Measurements from ENCODE around the gene MANF.

The MANF gene

DNA sequence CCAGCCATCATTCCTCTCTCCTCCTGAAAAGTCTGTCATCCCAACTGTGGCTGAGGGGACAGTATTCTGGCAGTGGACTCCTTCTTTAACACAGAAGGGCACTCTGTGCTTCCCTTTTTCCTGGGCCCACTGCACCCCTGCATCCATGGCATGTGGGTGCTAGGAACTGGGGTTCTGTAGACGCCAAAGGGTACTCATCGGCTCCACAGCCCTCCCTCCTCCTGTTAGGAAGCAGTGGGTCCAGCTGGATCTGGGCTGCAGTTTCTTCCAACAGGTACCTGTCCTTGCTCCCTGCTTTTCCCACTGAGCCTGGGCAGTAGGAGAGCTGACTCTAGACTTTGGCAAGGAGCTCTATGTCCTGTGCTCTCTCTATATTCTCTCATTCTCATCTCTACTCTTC is 6.4 kb upstream of the MANF start:
- ChIA-PET CTCF (interaction anchor here (0.9 kb wide), 1 partner anchor 120 kb away, joined by 3 read pairs; no protein-coding TSS in a partner anchor), POLR2A (no interaction called here)
- no peak for DNase-seq (ENCODE audit: extremely low spot score)
- TF ChIP-seq, protein P1, sequence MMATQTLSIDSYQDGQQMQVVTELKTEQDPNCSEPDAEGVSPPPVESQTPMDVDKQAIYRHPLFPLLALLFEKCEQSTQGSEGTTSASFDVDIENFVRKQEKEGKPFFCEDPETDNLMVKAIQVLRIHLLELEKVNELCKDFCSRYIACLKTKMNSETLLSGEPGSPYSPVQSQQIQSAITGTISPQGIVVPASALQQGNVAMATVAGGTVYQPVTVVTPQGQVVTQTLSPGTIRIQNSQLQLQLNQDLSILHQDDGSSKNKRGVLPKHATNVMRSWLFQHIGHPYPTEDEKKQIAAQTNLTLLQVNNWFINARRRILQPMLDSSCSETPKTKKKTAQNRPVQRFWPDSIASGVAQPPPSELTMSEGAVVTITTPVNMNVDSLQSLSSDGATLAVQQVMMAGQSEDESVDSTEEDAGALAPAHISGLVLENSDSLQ (IDR thresholded peaks at IDR 0.05): no peak
- no peak for TF ChIP-seq BHLHE40 (IDR thresholded peaks at IDR 0.05; ENCODE audit: borderline replicate concordance)
- TF ChIP-seq CTBP1 (IDR thresholded peaks at IDR 0.05; ENCODE audit: borderline replicate concordance): no peak
- TF ChIP-seq TARDBP (IDR thresholded peaks at IDR 0.05): no peak
- no peak for TF ChIP-seq FOXM1 (IDR thresholded peaks at IDR 0.05; ENCODE audit: borderline replicate concordance)
- no peak for TF ChIP-seq ELF4 (IDR thresholded peaks at IDR 0.05)
- TF ChIP-seq ARNT (IDR thresholded peaks at IDR 0.05): no peak
- TF ChIP-seq ZNF384 (IDR thresholded peaks at IDR 0.05): no peak
- no peak for TF ChIP-seq HDGF (IDR thresholded peaks at IDR 0.05; ENCODE audit: borderline replicate concordance)
- TF ChIP-seq SUZ12 (IDR thresholded peaks at IDR 0.05): no peak
- TF ChIP-seq SP1 (IDR thresholded peaks at IDR 0.05): no peak
- TF ChIP-seq LEF1 (IDR thresholded peaks at IDR 0.05; ENCODE audit: borderline replicate concordance): no peak
- no peak for TF ChIP-seq FOXA1 (IDR thresholded peaks at IDR 0.05)
- TF ChIP-seq NFRKB (IDR thresholded peaks at IDR 0.05): no peak
- no peak for TF ChIP-seq L3MBTL2 (conservative IDR thresholded peaks at IDR 0.05)
- no peak for TF ChIP-seq FOXK2 (IDR thresholded peaks at IDR 0.05)

DNA sequence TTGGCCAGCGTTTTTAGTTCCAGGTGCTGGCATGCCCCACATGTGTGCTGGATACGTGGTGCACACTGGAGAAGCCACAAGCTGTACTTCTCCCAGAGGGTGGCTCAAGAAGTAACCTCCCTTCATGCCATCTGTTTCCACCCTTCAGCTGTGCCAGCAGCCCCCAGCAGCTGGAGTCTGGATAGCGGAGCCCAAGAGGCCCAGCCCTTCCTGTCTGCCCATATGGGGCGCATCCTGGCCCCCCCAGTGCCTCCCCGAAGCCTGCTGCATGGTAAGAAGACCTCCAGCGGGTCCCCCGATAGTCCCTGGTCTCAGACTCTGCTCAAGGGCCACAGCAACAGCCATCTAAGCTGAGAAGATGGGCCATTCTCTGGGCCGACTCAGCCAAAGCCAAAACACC is 5.8 kb upstream of the MANF start:
- no peak for DNase-seq (ENCODE audit: extremely low spot score)
- TF ChIP-seq, protein P1 (IDR thresholded peaks at IDR 0.05): no peak
- TF ChIP-seq ARNT (IDR thresholded peaks at IDR 0.05) (no peak), LEF1 (IDR thresholded peaks at IDR 0.05; ENCODE audit: borderline replicate concordance) (no peak), NFRKB (IDR thresholded peaks at IDR 0.05) (no peak), L3MBTL2 (conservative IDR thresholded peaks at IDR 0.05) (no peak), FOXM1 (IDR thresholded peaks at IDR 0.05; ENCODE audit: borderline replicate concordance) (no peak), CTBP1 (IDR thresholded peaks at IDR 0.05; ENCODE audit: borderline replicate concordance) (no peak), ELF4 (IDR thresholded peaks at IDR 0.05) (no peak), SP1 (IDR thresholded peaks at IDR 0.05) (no peak), FOXK2 (IDR thresholded peaks at IDR 0.05) (no peak), ZNF384 (IDR thresholded peaks at IDR 0.05) (no peak), SUZ12 (IDR thresholded peaks at IDR 0.05) (no peak), BHLHE40 (IDR thresholded peaks at IDR 0.05; ENCODE audit: borderline replicate concordance) (no peak), FOXA1 (IDR thresholded peaks at IDR 0.05) (no peak), HDGF (IDR thresholded peaks at IDR 0.05; ENCODE audit: borderline replicate concordance) (no peak)
- CTCF ChIA-PET: no interaction called here
- POLR2A ChIA-PET: interaction anchor here (0.7 kb wide), 1 partner anchor 696 kb away, joined by 3 read pairs; no protein-coding TSS in a partner anchor

DNA sequence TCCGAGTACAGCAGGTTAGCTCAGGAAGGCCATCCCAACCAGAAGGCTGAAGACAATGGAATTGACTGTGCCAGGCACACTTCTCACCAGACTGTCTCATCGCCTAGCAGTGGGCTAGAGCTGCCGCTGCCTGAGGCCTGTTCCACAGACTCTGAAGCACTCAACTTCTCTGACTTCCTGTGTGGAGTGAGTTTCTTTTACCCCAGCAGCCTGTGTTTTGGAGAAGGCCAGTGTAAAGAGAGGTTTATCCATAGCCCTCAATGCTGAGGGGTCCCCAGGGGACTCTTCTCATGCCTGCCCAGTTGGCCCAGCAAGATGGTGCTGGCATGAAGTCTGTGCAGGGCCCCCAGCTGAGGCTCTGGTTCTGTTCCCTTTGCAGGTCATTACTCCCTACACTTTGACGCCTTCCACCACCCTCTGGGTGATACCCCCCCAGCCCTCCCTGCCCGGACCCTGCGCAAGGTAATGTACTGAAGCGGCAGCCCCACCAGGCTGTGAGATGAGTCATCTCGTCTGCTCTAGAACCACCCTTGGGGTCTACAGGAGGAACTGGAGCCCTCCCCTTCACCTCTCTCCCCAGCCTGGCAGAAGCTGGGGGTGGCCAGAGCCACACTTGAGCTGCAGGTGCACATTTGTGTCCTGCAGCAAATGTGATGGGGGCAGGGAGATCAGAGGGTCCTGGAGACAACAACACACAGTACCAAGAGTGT is 5.2 kb upstream of the MANF start:
- CTCF ChIA-PET: no interaction called here
- POLR2A ChIA-PET: interaction anchor here (0.7 kb wide), 1 partner anchor 697 kb away, joined by 3 read pairs; no protein-coding TSS in a partner anchor
- TF ChIP-seq ARNT (IDR thresholded peaks at IDR 0.05): no peak
- no peak for TF ChIP-seq ZNF384 (IDR thresholded peaks at IDR 0.05)
- no peak for TF ChIP-seq BHLHE40 (IDR thresholded peaks at IDR 0.05; ENCODE audit: borderline replicate concordance)
- no peak for TF ChIP-seq FOXM1 (IDR thresholded peaks at IDR 0.05; ENCODE audit: borderline replicate concordance)
- no peak for TF ChIP-seq TARDBP (IDR thresholded peaks at IDR 0.05)
- no peak for TF ChIP-seq SP1 (IDR thresholded peaks at IDR 0.05)
- no peak for TF ChIP-seq FOXK2 (IDR thresholded peaks at IDR 0.05)
- TF ChIP-seq ELF4 (IDR thresholded peaks at IDR 0.05): no peak
- TF ChIP-seq FOXA1 (IDR thresholded peaks at IDR 0.05): no peak
- no peak for TF ChIP-seq LEF1 (IDR thresholded peaks at IDR 0.05; ENCODE audit: borderline replicate concordance)
- TF ChIP-seq SUZ12 (IDR thresholded peaks at IDR 0.05): no peak
- DNase-seq (ENCODE audit: extremely low spot score): no peak

DNA sequence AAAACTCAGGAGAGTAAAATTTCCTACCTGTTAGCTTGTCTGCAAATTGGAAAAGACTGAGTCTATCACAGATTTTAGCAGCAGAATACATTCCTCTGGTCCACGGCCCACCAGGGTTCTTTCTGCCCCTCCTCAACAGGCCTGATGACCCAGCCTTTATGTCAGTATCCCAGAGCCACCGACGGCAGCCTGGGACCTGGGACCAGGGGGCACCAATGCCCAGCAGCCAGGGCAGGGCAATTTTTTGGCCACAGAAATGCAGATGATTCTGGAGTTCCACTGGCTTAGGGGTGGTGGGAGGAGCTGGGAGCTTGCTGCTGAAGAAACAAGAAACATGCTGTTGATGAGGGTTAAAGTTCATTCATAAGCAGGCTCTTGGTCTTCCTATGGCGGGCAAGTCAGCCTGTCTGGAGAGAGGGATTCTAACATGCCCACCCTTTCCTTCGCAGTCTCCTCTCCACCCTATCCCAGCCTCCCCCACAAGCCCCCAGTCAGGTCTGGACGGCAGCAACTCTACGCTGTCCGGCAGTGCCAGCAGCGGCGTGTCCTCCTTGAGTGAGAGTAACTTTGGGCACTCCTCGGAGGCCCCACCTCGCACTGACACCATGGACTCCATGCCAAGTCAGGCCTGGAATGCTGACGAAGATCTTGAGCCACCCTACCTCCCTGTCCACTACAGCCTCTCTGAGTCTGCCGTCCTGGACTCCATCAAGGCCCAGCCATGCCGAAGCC is 4.3 kb upstream of the MANF start:
- CTCF ChIA-PET: no interaction called here
- TF ChIP-seq HDGF (IDR thresholded peaks at IDR 0.05; ENCODE audit: borderline replicate concordance) (no peak), L3MBTL2 (conservative IDR thresholded peaks at IDR 0.05) (no peak), FOXM1 (IDR thresholded peaks at IDR 0.05; ENCODE audit: borderline replicate concordance) (no peak), BHLHE40 (IDR thresholded peaks at IDR 0.05; ENCODE audit: borderline replicate concordance) (no peak), FOXA1 (IDR thresholded peaks at IDR 0.05) (no peak), SP1 (IDR thresholded peaks at IDR 0.05) (no peak), ELF4 (IDR thresholded peaks at IDR 0.05) (no peak), SUZ12 (IDR thresholded peaks at IDR 0.05) (no peak)
- POLR2A ChIA-PET: no interaction called here
- no peak for DNase-seq (ENCODE audit: extremely low spot score)

DNA sequence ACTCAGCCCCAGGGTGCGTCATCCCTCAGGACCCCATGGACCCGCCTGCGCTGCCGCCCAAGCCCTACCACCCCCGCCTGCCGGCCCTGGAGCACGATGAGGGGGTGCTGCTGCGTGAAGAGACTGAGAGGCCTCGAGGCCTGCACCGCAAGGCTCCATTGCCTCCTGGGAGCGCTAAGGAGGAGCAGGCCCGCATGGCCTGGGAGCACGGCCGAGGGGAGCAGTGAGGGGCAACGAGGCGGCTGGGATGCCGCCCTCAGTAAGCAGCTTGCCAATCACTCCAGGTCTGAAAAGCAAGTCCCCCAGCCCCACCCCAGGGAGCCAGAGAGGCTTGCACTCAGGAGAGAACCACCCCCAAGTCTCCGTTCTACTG is 3.8 kb upstream of the MANF start:
- DNase-seq (ENCODE audit: extremely low spot score): no peak
- POLR2A ChIA-PET: no interaction called here
- CTCF ChIA-PET: no interaction called here
- TF ChIP-seq SP1 (IDR thresholded peaks at IDR 0.05) (no peak), SUZ12 (IDR thresholded peaks at IDR 0.05) (no peak), ARNT (IDR thresholded peaks at IDR 0.05) (no peak), FOXM1 (IDR thresholded peaks at IDR 0.05; ENCODE audit: borderline replicate concordance) (no peak), L3MBTL2 (conservative IDR thresholded peaks at IDR 0.05) (no peak), FOXK2 (IDR thresholded peaks at IDR 0.05) (no peak), ELF4 (IDR thresholded peaks at IDR 0.05) (no peak), FOXA1 (IDR thresholded peaks at IDR 0.05) (no peak), TARDBP (IDR thresholded peaks at IDR 0.05) (no peak), ZNF384 (IDR thresholded peaks at IDR 0.05) (no peak), HDGF (IDR thresholded peaks at IDR 0.05; ENCODE audit: borderline replicate concordance) (no peak), CTBP1 (IDR thresholded peaks at IDR 0.05; ENCODE audit: borderline replicate concordance) (no peak), BHLHE40 (IDR thresholded peaks at IDR 0.05; ENCODE audit: borderline replicate concordance) (no peak), NFRKB (IDR thresholded peaks at IDR 0.05) (no peak)
- TF ChIP-seq, protein P1 (IDR thresholded peaks at IDR 0.05): no peak

Data from HEK293T (cell line).